Left cardiac atrium (tissue), 4 donors: ENCODE data around the gene CD46. TPM values are rescaled to one million over a fixed set of nuclear protein-coding genes. Genes with fewer than 3 reads are reported as not detected.
"Not testable (repeated sequence)": the region's sequence is repeated elsewhere in the genome, so short reads cannot be mapped to it uniquely, and the experiment has no call there.

Experiments
- ATAC-seq, 2 donors: fragments of 200-7000 bp; cut with Tn5 transposase; one replicate each; pipeline ENCODE4 v1.9.1; 2020; ENCODE audit warnings: mild to moderate bottlenecking in 2 of 2, moderate library complexity in 2 of 2
- DNase-seq: peaks from one replicate; pipeline ENCODE4 v3.0.0-alpha.2; 2020
- intact Hi-C, 2 donors: fragments of 100-400 bp; cut with DNase I; formaldehyde crosslinking; loops; one replicate each; pipeline versions ENCODE4 v1.14.1 to v1.15.1; 2022 to 2023
- long read RNA-seq: library from polyadenylated mRNA; unstranded; transcript quantifications from one replicate; pipeline ENCODE4 v2.0.0, GENCODE V29; 2021
- total RNA-seq, 2 donors: library from RNA; stranded (reverse); fragmentation: NEBNext Ultra II Directional; extraction: Animal tissue kit (Norgen Biotek cat#: 25700); gene quantifications; one replicate each; pipeline ENCODE4 v1.2.1, GENCODE V29; 2021
- donor health status: DM: no; HTN: yes; CAD: no.
- donor health status: DM: no; HTN: yes; CAD: no; lungs with severe emphysema.
- donor health status: DM: yes; HTN: yes; CAD: no.
- donor health status: Dilated cardiomyopathy.

The CD46 gene
- total RNA-seq, result 100 to 1,000 TPM; 108 to 110 TPM
- long read RNA-seq, transcript CD46-203 (12 exons, 3,233 nt), result minor isoform, 13 of 127 reads
- long read RNA-seq, transcript CD46-208 (13 exons, 3,326 nt), result minor isoform, 21 of 127 reads
- long read RNA-seq, transcript CD46-204 (11 exons, 3,188 nt), result major isoform, 46 of 127 reads
- long read RNA-seq, transcript CD46-207 (12 exons, 3,281 nt), result minor isoform, 28 of 127 reads
- long read RNA-seq, partial matches to known transcripts, result 5 of 127 reads
- long read RNA-seq, other reads (novel, unspliced or antisense), result 11 of 127 reads

- DNase-seq, result peak; percentile 98
- intact Hi-C loops, result no loop called here
- ATAC-seq, result peak; percentile 99
Measured at GRCh38 chr1:207751790-207752455, at the start of gene CD46. TSS of gene CD46 (plus strand) at chr1:207752054. CDS start at chr1:207752213, 159 bp downstream.

GRCh38 chr1:207702317-207702716, 49.5 kb upstream of the CD46 start:
- ATAC-seq, result peak in 1 of 2 donors; percentile 59
- DNase-seq, result no peak
- intact Hi-C loops, result no loop called here

GRCh38 chr1:207703712-207704111, 48.1 kb upstream of the CD46 start:
- ATAC-seq (no peak), DNase-seq (no peak)
- intact Hi-C loops, result no loop called here

GRCh38 chr1:207708004-207708403, 43.9 kb upstream of the CD46 start:
- intact Hi-C loops, ATAC-seq, DNase-seq: not testable (repeated sequence)

- DNase-seq (no peak), ATAC-seq (no peak)
- intact Hi-C loops, result no loop called here
Measured at GRCh38 chr1:207711285-207711684, 40.6 kb upstream of the CD46 start.

- intact Hi-C loops, DNase-seq, ATAC-seq: not testable (repeated sequence)
Measured at GRCh38 chr1:207712701-207713100, 39.2 kb upstream of the CD46 start.

GRCh38 chr1:207713529-207713928, 38.3 kb upstream of the CD46 start:
- no peak for DNase-seq
- intact Hi-C loops, result no loop called here
- ATAC-seq, result no peak

- no peak for DNase-seq
- no peak for ATAC-seq
Measured at GRCh38 chr1:207719234-207719633, 32.6 kb upstream of the CD46 start.

GRCh38 chr1:207728200-207728858, 23.5 kb upstream of the CD46 start:
- intact Hi-C loops, DNase-seq, ATAC-seq: not testable (repeated sequence)

More at GRCh38 chr1:207719234-207719633, 32.6 kb upstream of the CD46 start:
- intact Hi-C loops, result no loop called here

- ATAC-seq, DNase-seq, intact Hi-C loops: not testable (repeated sequence)
Measured at GRCh38 chr1:207737503-207738157, 14.2 kb upstream of the CD46 start.

GRCh38 chr1:207738158-207738659, 13.6 kb upstream of the CD46 start:
- ATAC-seq, intact Hi-C loops, DNase-seq: not testable (repeated sequence)

- intact Hi-C loops, result no loop called here
- DNase-seq (no peak), ATAC-seq (no peak)
Measured at GRCh38 chr1:207740207-207740606, 11.6 kb upstream of the CD46 start.

- no peak for ATAC-seq
- no peak for DNase-seq
- intact Hi-C loops, result no loop called here
Measured at GRCh38 chr1:207742850-207743555, 8.9 kb upstream of the CD46 start.

GRCh38 chr1:207744000-207744534, 7.8 kb upstream of the CD46 start:
- intact Hi-C loops, result no loop called here

GRCh38 chr1:207745285-207745684, 6.6 kb upstream of the CD46 start:
- no peak for DNase-seq
- intact Hi-C loops, result no loop called here

More at GRCh38 chr1:207744000-207744534, 7.8 kb upstream of the CD46 start:
- ATAC-seq (no peak), DNase-seq (no peak)

GRCh38 chr1:207745839-207746767, 5.8 kb upstream of the CD46 start:
- ATAC-seq (no peak), DNase-seq (no peak)
- intact Hi-C loops, result no loop called here

More at GRCh38 chr1:207745285-207745684, 6.6 kb upstream of the CD46 start:
- ATAC-seq, result no peak
